Measurements from ENCODE around the gene TEX38.

GRCh38 chr1:46637444-46638083 lies 34.1 kb upstream of the TEX38 start:
- TF ChIP-seq CTCF (conservative IDR thresholded peaks at IDR 0.05; ENCODE audit: low read depth, low read length) (no peak), EZH2 (IDR thresholded peaks at IDR 0.05; ENCODE audit: low read length, unreplicated experiment) (no peak)
